ENCODE measurements around the gene MTG1.

- no peak for TF ChIP-seq POLR2A (IDR thresholded peaks at IDR 0.05)
- TF ChIP-seq, protein P1, sequence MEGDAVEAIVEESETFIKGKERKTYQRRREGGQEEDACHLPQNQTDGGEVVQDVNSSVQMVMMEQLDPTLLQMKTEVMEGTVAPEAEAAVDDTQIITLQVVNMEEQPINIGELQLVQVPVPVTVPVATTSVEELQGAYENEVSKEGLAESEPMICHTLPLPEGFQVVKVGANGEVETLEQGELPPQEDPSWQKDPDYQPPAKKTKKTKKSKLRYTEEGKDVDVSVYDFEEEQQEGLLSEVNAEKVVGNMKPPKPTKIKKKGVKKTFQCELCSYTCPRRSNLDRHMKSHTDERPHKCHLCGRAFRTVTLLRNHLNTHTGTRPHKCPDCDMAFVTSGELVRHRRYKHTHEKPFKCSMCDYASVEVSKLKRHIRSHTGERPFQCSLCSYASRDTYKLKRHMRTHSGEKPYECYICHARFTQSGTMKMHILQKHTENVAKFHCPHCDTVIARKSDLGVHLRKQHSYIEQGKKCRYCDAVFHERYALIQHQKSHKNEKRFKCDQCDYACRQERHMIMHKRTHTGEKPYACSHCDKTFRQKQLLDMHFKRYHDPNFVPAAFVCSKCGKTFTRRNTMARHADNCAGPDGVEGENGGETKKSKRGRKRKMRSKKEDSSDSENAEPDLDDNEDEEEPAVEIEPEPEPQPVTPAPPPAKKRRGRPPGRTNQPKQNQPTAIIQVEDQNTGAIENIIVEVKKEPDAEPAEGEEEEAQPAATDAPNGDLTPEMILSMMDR (IDR thresholded peaks at IDR 0.05), result no peak
Measured at GRCh38 chr10:133350283-133350949, 43.5 kb upstream of the MTG1 start.

All from esophagus squamous epithelium (tissue), 4 donors.